K562 (cell line): ENCODE results near the gene MATN1. TPM values are rescaled to one million over a fixed set of nuclear protein-coding genes. Genes with fewer than 3 reads are reported as not detected.

Experiments used
- ATAC-seq: fragments of 200-7000 bp; cut with Tn5 transposase; 3 replicates; pipeline ENCODE4 v1.9.1; 2020; ENCODE audit warnings: moderate library complexity
- BruUV-seq: library from RNA; stranded (reverse); fragments of 400-500 nt; replicated peaks from 2 replicates; lab custom pipeline; 2021; lab: Mats Ljungman, UMichigan
- CTCF ChIA-PET: fragments of 300-600 bp; formaldehyde crosslinking; extraction: SDS; loops from one replicate; lab custom pipeline; 2021; ENCODE audit warnings: low intra/inter-chr PET ratio; lab: Yijun Ruan, JAX
- POLR2A ChIA-PET: fragments of 300-600, 350-650 bp; sonication (Branson Sonifier 250); formaldehyde crosslinking; extraction: SDS; loops from one replicate; lab custom pipeline; 2021; ENCODE audit warnings: antibody characterized with exemption, inconsistent platforms; lab: Yijun Ruan, JAX
- DNase-seq, 4 experiments: peaks; one replicate each; pipeline versions ENCODE4 v3.0.0 to v3.0.0-alpha.2; 2011 to 2018; ENCODE audit warnings: low spot score in 3 of 4, mixed read lengths in 3 of 4; ENCODE audit errors: extremely low read depth in 1 of 4
- FAIRE-seq: peaks from 2 replicates; lab custom pipeline; 2011; peaks lifted over from hg19 to GRCh38; lab: Jason Lieb, UNC
- H2AFZ ChIP-seq: 2 replicates; pipeline ENCODE4 v1.6.0; 2011; ENCODE audit warnings: low read depth, low read length, control low read depth, inconsistent platforms
- H3K27ac ChIP-seq: fragments of 200-600 bp; 3 replicates; pipeline ENCODE4 v1.8.0; 2011; ENCODE audit warnings: low read depth, mild to moderate bottlenecking, control low read depth, inconsistent platforms, low read length, moderate library complexity, mixed read lengths; ENCODE audit errors: extremely low read depth
- H3K27me3 ChIP-seq, 2 experiments: fragments of 300-600 bp in 1 of 2; 2 replicates in 1 of 2; 3 replicates in 1 of 2; pipeline versions ENCODE4 v1.6.0 to v1.8.0; 2011; ENCODE audit warnings: inconsistent platforms in 2 of 2, low read length in 2 of 2, mild to moderate bottlenecking in 1 of 2, mixed read lengths in 1 of 2, moderate library complexity in 1 of 2; ENCODE audit not compliant: control insufficient read depth in 2 of 2, insufficient read depth in 2 of 2
- H3K36me3 ChIP-seq: fragments of 300-600 bp; 3 replicates; pipeline ENCODE4 v1.8.0; 2011; ENCODE audit warnings: mild to moderate bottlenecking, low read length, inconsistent platforms; ENCODE audit not compliant: control insufficient read depth, insufficient read depth
- H3K4me1 ChIP-seq, 2 experiments: fragments of 200-600 bp in 1 of 2; replicated peaks in 1 of 2; 2 replicates in 1 of 2; 3 replicates in 1 of 2; pipeline versions ENCODE4 v1.5.1 to v1.8.0; 2011; ENCODE audit warnings: inconsistent platforms in 2 of 2, low read length in 2 of 2, mild to moderate bottlenecking in 1 of 2, mixed read lengths in 1 of 2, moderate library complexity in 1 of 2; ENCODE audit not compliant: control insufficient read depth in 2 of 2, insufficient read depth in 2 of 2
- H3K4me2 ChIP-seq: 2 replicates; pipeline ENCODE4 v1.6.1; 2011; ENCODE audit warnings: low read length, control low read depth, inconsistent platforms, mixed read lengths; ENCODE audit not compliant: insufficient read depth
- H3K4me3 ChIP-seq: fragments of 200-600 bp; sonication (generic), shearing (Covaris generic); 2 replicates; pipeline ENCODE4 v1.5.1; 2016; ENCODE audit warnings: control low read depth, inconsistent platforms
- H3K79me2 ChIP-seq: fragments of 200-600 bp; 3 replicates; pipeline ENCODE4 v1.8.0; 2011; ENCODE audit warnings: low read length, inconsistent platforms; ENCODE audit not compliant: control insufficient read depth, insufficient read depth
- H3K9ac ChIP-seq, 2 experiments: 2 replicates each; pipeline versions ENCODE4 v1.6.0 to v1.6.1; 2011; ENCODE audit warnings: low read depth in 2 of 2, low read length in 2 of 2, control low read depth in 1 of 2, inconsistent platforms in 1 of 2, mild to moderate bottlenecking in 1 of 2, mixed read lengths in 1 of 2; ENCODE audit not compliant: insufficient read depth in 1 of 2
- H3K9me1 ChIP-seq: one replicate; pipeline ENCODE4 v1.6.0; 2011; ENCODE audit warnings: inconsistent platforms, mild to moderate bottlenecking, low read length, moderate library complexity; ENCODE audit not compliant: control insufficient read depth, insufficient read depth
- H3K9me3 ChIP-seq: replicated peaks from 2 replicates; pipeline ENCODE4 v1.5.1; 2011; ENCODE audit warnings: low read depth, low read length, inconsistent platforms; ENCODE audit not compliant: control insufficient read depth, insufficient read depth
- H4K20me1 ChIP-seq: replicated peaks from 2 replicates; pipeline ENCODE4 v1.6.1; 2011; ENCODE audit warnings: low read length, inconsistent platforms, mixed read lengths; ENCODE audit not compliant: control insufficient read depth, insufficient read depth
- BRD9 ChIP-seq: fragments of 450-650 bp; IDR thresholded peaks from 2 replicates; pipeline ENCODE4 v1.6.1; 2018; ENCODE audit warnings: low read depth; ENCODE audit not compliant: partially characterized antibody
- CBFA2T3 ChIP-seq: fragments of 450-650 bp; IDR thresholded peaks from 2 replicates; pipeline ENCODE4 v1.6.1; 2017
- CEBPZ ChIP-seq: fragments of 150-350 bp; IDR thresholded peaks from 2 replicates; pipeline ENCODE4 v1.6.1; 2014; ENCODE audit warnings: low read depth, mild to moderate bottlenecking, low read length, borderline replicate concordance
- E2F3 ChIP-seq: fragments of 250-450 bp; sonication (Bioruptor Pico); IDR thresholded peaks from 2 replicates; pipeline ENCODE4 v1.4.0; 2020; ENCODE audit warnings: mild to moderate bottlenecking
- HDAC1 ChIP-seq, 2 experiments: fragments of 450-650 bp; IDR thresholded peaks; 2 replicates each; pipeline ENCODE4 v1.6.1; 2016 to 2017; ENCODE audit warnings: inconsistent platforms in 1 of 2, mild to moderate bottlenecking in 1 of 2, moderate library complexity in 1 of 2
- KDM1A ChIP-seq, 2 experiments: fragments of 450-650 bp; IDR thresholded peaks; 2 replicates each; pipeline ENCODE4 v1.6.1; 2016; ENCODE audit warnings: mild to moderate bottlenecking in 2 of 2
- LARP7 ChIP-seq: fragments of 450-650 bp; IDR thresholded peaks from 2 replicates; pipeline ENCODE4 v1.6.1; 2016
- MAFF ChIP-seq: IDR thresholded peaks from 2 replicates; pipeline ENCODE4 v1.6.1; 2012; ENCODE audit warnings: low read length, improper control_type of control experiment
- MAFG ChIP-seq: fragments of 450-650 bp; conservative IDR thresholded peaks from 2 replicates; pipeline ENCODE4 v1.6.1; 2016; ENCODE audit warnings: missing genetic modification characterization, missing compliant biosample characterization
- NFIC ChIP-seq: fragments of 450-650 bp; IDR thresholded peaks from 2 replicates; pipeline ENCODE4 v1.6.1; 2017; ENCODE audit warnings: mild to moderate bottlenecking, inconsistent platforms
- PHB ChIP-seq: fragments of 250-450 bp; sonication (Bioruptor Pico); IDR thresholded peaks from 2 replicates; pipeline ENCODE4 v1.5.0; 2021
- PTBP1 ChIP-seq: fragments of 200-400 bp; formaldehyde crosslinking; IDR thresholded peaks from 2 replicates; pipeline ENCODE4 v1.6.1; 2017; ENCODE audit warnings: low read depth, low read length
- RAD51 ChIP-seq: fragments of 450-650 bp; IDR thresholded peaks from 2 replicates; pipeline ENCODE4 v1.7.1; 2016; ENCODE audit warnings: low read depth, mild to moderate bottlenecking, borderline replicate concordance
- RBM25 ChIP-seq: fragments of 200-400 bp; formaldehyde crosslinking; IDR thresholded peaks from 2 replicates; pipeline ENCODE4 v1.6.1; 2018; ENCODE audit warnings: low read length, low read depth, moderate library complexity; ENCODE audit not compliant: severe bottlenecking
- SETDB1 ChIP-seq: IDR thresholded peaks from one replicate; pipeline ENCODE4 v1.6.1; 2012; ENCODE audit warnings: low read length, control low read depth, inconsistent platforms
- TAF15 ChIP-seq: fragments of 200-400 bp; formaldehyde crosslinking; IDR thresholded peaks from 2 replicates; pipeline ENCODE4 v1.6.1; 2017; ENCODE audit warnings: mild to moderate bottlenecking, low read depth, low read length, moderate library complexity
- ZC3H11A ChIP-seq: IDR thresholded peaks from 2 replicates; pipeline ENCODE4 v1.6.1; 2012; ENCODE audit warnings: low read depth, low read length, improper control_type of control experiment
- ZEB2 ChIP-seq: fragments of 450-650 bp; IDR thresholded peaks from 2 replicates; pipeline ENCODE4 v1.6.1; 2016
- ZFP36 ChIP-seq: fragments of 150-350 bp; IDR thresholded peaks from 2 replicates; pipeline ENCODE4 v1.6.1; 2018; ENCODE audit warnings: low read length, low read depth; ENCODE audit not compliant: partially characterized antibody
- ZNF121 ChIP-seq: sonication (generic); formaldehyde crosslinking; conservative IDR thresholded peaks from 2 replicates; pipeline ENCODE4 v1.8.0; 2022; ENCODE audit warnings: missing genetic modification reagents
- ZNF316 ChIP-seq: fragments of 450-650 bp; IDR thresholded peaks from 2 replicates; pipeline ENCODE4 v1.6.1; 2016
- WGBS: fragments of 100-300 bp; shearing (Covaris generic); methylation state at CpG from one replicate; pipeline ENCODE4 v1.1.6; 2016; ENCODE audit warnings: low coverage, mixed read lengths; ENCODE audit not compliant: insufficient coverage; ENCODE audit errors: missing lambda C conversion rate; 5-methylcytosine and 5-hydroxymethylcytosine counted together
- in situ Hi-C: fragments of 300-500 bp; cut with MboI; formaldehyde crosslinking; loops from 4 replicates; pipeline ENCODE4 v1.15.0; 2018; ENCODE audit warnings: inconsistent platforms, mixed read lengths
- intact Hi-C: fragments of 100-400 bp; cut with micrococcal nuclease; formaldehyde crosslinking; loops from 2 replicates; pipeline ENCODE4 v1.14.2; 2022
- polyA plus RNA-seq, 8 experiments: library from polyadenylated mRNA; depleted of rRNA in 4 of 8; stranded (reverse) in 5 of 8; unstranded in 3 of 8; fragments of >200 nt; fragmentation: Nextera tagmentation in 2 of 8; fragmentation: Illumina TruSeq in 1 of 8; extraction: Ambion mirVana in 2 of 8; extraction: Trizol in 1 of 8; gene quantifications; 2 replicates each; pipeline versions ENCODE4 v1.2.1 to v1.2.3, GENCODE V29; 2011 to 2014; ENCODE audit warnings: inconsistent platforms in 1 of 8, missing spikeins in 1 of 8
- total RNA-seq, 7 experiments: library from RNA; depleted of rRNA in 6 of 7; stranded (reverse); fragments of >200 nt in 6 of 7; fragmentation: Illumina TruSeq in 2 of 7; extraction: Trizol in 2 of 7; gene quantifications; 2 replicates each; pipeline versions ENCODE4 v1.2.1 to v1.2.3, GENCODE V29; 2011 to 2021; ENCODE audit warnings: low replicate concordance in 1 of 7

The MATN1 gene
- total and polyA plus RNA-seq, 9 of the 15 experiments (the other 6 are each of a cell fraction or from before 2014, with no cell fraction given): 0.10 to 2.3 (median 1.2) TPM

- TF ChIP-seq PTBP1: 0 out of 2 replicates have a peak, but pooled peaks have one; percentile 85
- TF ChIP-seq ZFP36: peak; percentile 89
- peak; percentile 65 to 79; a peak in 3 of 4 replicates for TF ChIP-seq KDM1A (IDR thresholded peaks at IDR 0.05)
- peak; percentile 77 for TF ChIP-seq MAFF
- TF ChIP-seq RAD51: no peak
- peak; percentile 68 for TF ChIP-seq MAFG (tag)
- peak; percentile 93 for TF ChIP-seq RBM25
- no peak for TF ChIP-seq E2F3
- peak; percentile 97 for TF ChIP-seq BRD9
- peak; percentile 89 for TF ChIP-seq ZNF316
- TF ChIP-seq, all 486 proteins: peak for 17
Observed at GRCh38 chr1:30724655-30725421, 1.5 kb upstream of the MATN1 start (continued).

GRCh38 chr1:30724175-30724574 lies 790 bp upstream of the MATN1 start:
- Histone ChIP-seq H3K4me3 (no peak overlapping the region), H3K27me3 (no peaks in the 10 kb centered on the region), H3K79me2 (peaks cover 40% of the 10 kb centered on the region), H3K36me3 (peaks cover 71% of the 10 kb centered on the region), H3K9me3 (no peaks in the 10 kb centered on the region), H3K9me1 (no peaks in the 10 kb centered on the region), H3K9ac (peak overlapping the region in 1 of 2 experiments; percentile 75; a peak in 1 of 4 replicates), H3K4me1 (peaks cover 52 to 78% of the 10 kb centered on the region in 2 experiments), H3K27ac (peak overlapping the region; percentile 13; the same call in 1 of the 3 replicates), H4K20me1 (no peaks in the 10 kb centered on the region), H3K4me2 (0 out of 2 replicates have a peak overlapping the region, but pooled peaks have one; percentile 12), H2AFZ (no peak overlapping the region)
- FAIRE-seq (peak; percentile 79), ATAC-seq (no peak), DNase-seq (no peak)
- BruUV-seq: no TSS peak
- intact Hi-C loops (no loop called here), in situ Hi-C loops (no loop called here)
- ChIA-PET CTCF (interaction anchor here (9.0 kb wide), 1 partner anchor 55 kb away, joined by 187 read pairs; no protein-coding TSS in a partner anchor), POLR2A (interaction anchor here (0.7 to 8.0 kb wide), 6 partner anchors 8 to 197 kb away, joined by 3 to 74 read pairs (median 4); no protein-coding TSS in a partner anchor)
- WGBS: 79% methylated on average over 2 of the region's 2 CpGs
- TF ChIP-seq HDAC1 (IDR thresholded peaks at IDR 0.05) (peak in 1 of 2 experiments; percentile 9; a peak in 1 of 4 replicates), CEBPZ (no peak), TAF15 (no peak), PHB (CRISPR knock-in tag) (no peak), NFIC (no peak), ZC3H11A (no peak), SETDB1 (no peak), ZEB2 (no peak), CBFA2T3 (no peak), ZNF121 (CRISPR knock-in tag) (no peak), LARP7 (no peak)
